Stimulated activated CD4-positive, alpha-beta T cell treated with anti-CD3 and anti-CD28 coated beads, TNF-alpha, amount 100 ng/mL, for 1 hour (primary cell): ENCODE measurements around the gene CD93.

Experiments used
- DNase-seq, 3 donors: peaks; one replicate each; pipeline ENCODE4 v3.0.0-alpha.2; 2020; ENCODE audit warnings: low read depth in 3 of 3, low spot score in 1 of 3

Gene CD93

DNA sequence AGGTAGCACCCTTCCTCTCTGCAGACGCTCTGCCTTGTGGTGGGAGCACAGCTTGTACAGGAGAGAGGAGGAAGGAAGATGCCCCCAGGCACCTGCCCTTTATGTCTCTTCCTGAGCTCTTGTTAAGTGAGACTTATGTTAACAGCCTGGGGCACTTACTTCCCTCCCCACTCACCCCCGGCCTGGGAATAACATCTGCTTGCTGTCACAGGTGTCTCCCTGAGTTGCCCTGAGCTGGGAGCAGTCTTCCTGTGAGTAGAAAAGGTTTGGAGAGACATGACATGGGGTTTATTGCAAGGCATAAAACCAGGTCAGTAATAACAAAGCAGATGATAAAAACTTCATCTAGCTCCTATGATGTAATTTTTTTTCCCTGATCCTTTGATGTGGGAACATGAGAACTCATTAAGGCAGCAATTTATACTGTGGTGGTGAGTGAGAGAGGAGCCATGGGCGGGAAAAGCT is 49.1 kb downstream of the CD93 start:
- no peak for DNase-seq

DNA sequence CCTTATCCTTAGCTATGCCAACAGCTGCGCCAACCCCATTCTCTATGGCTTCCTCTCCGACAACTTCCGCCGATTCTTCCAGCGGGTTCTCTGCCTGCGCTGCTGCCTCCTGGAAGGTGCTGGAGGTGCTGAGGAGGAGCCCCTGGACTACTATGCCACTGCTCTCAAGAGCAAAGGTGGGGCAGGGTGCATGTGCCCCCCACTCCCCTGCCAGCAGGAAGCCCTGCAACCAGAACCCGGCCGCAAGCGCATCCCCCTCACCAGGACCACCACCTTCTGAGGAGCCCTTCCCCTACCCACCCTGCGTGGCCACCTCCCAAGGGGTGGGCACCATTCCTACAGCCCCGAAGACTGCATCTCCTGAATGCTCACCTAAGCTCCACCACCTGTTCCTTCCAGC is 49.8 kb downstream of the CD93 start:
- no peak for DNase-seq

DNA sequence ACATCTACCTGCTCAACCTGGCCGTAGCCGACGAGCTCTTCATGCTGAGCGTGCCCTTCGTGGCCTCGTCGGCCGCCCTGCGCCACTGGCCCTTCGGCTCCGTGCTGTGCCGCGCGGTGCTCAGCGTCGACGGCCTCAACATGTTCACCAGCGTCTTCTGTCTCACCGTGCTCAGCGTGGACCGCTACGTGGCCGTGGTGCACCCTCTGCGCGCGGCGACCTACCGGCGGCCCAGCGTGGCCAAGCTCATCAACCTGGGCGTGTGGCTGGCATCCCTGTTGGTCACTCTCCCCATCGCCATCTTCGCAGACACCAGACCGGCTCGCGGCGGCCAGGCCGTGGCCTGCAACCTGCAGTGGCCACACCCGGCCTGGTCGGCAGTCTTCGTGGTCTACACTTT is 50.4 kb downstream of the CD93 start:
- DNase-seq = no peak

DNA sequence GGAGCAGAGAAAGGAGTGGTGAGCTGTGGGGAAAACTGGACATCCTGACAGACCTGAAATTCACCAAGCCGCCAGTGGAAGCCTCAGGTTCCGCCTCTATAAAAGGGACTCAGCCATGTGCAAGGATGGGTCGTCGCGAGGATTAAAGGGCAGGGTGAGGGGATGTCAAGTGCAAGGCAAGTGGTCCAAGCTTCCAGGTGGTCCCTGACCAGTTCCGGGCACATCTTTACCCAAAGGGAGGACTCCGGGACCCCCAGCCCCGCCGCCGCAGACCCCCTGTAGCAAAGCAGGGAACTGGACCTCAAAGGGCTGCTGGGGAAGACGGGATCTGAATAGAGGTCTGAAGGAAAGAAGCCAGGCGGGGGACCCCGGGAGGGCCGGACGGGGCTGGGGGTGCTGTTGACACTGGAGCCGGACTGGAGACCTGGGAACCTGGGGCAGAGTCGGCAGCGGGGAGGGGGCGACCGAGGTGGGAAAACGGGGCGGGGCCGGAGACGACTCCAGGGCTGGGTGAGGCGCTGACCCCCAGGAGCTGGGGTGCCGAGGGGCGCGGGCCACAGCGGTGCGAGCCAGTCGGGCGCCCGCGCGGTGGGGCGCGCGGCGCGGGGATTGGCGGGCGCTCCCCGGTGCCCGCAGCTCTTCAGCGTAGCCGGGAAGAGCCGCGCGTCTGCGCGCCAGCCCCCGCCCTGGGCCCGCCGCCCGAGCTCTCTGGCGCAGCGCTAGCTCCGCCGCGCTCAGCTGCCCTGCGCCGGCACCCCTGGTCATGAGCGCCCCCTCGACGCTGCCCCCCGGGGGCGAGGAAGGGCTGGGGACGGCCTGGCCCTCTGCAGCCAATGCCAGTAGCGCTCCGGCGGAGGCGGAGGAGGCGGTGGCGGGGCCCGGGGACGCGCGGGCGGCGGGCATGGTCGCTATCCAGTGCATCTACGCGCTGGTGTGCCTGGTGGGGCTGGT is 51.1 kb downstream of the CD93 start, which contains the start of gene SSTR4:
SSTR4 (plus strand) TSS at position 592 of the 951 bp plus-strand sequence; CDS start at position 764, 172 bp downstream.
- DNase-seq = no peak

DNA sequence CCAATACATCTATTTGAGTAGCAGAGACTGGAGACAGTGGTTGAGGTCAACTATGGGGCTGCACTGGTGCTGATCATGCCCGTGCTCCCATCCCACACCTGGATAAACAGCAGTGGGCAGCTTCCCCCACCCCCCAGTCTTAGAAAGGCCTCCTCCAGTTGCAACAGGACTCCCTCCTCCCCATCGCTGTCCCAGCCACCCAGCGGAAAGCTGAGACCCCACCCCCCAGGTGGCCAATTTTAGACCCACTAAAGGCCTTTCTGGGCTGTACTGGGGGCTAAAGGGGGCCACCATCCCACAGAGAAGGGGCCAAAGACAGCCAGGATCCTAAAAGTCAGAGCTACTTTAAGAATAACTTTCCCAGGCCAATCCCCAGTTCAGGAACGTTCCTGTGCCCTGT is 52.2 kb downstream of the CD93 start:
- DNase-seq = no peak

DNA sequence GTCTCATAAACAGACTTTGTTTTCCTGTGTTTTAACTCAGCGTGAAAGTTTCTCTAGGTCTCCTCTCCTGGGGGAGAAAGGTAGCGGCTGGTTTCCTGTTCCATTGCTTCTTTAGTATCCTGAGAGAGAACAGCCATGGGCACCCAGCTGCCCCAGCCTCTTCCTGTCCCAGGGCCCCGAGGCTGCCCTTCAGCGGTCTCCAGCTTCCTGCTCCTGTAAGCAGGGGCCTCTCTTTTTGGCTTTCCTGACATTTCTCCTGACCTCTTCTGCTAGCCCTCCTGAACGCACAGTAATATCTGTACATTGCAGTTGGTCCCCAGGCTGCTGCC is 53.4 kb downstream of the CD93 start:
- no peak for DNase-seq

DNA sequence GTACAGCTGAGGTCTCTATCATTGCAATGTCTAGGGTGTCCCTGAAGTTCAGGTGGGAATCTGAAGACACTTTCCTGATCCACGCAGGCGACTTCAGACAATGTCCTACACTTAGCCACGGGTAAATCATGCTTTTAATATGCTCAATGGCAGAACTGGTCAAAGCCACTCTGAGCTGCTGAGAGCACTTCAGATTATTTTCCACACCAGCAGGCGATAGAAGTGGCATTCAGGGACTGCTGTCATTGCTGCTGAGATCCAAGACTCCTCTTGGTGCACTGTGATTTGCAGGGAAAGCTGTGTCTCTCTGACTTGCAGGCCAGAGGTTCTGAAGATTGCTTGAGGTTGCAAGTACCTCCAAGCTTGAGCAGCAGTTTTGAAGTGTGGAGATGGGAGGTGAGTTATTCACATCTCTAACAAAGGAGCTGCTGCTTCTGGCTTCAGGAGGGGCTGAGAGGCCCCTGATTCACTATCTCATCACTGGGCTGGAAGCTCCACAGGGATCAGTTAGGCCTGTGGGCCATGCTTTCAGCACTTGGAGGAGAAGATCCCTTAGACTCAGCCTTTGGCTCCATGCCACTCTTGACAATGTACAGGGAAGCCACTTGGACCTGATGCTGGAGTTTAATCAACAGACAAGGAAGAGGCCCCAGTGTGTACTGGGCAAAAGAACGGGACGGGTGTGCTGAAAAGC is 53.9 kb downstream of the CD93 start:
- no peak for DNase-seq

DNA sequence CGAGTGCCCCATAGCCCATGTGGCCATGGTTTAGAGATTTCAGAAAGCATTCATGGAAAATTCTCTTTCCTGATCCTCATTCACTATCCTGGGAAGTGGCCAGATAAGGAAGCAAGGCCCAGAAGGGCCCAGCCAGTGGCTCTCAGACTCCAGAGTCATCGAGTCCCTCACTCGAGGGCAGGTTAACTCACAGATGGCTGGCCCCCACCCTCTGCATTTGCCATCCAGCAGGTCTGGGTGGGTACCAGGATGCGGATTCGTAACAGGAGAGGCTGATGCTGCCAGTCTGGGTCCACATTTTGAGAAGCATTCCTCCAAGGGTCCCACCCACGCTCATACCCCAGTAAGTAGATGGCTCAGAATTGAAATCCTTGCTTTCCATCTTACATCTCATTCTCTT is 54.8 kb downstream of the CD93 start:
- no peak for DNase-seq
